Suprapubic skin (tissue), 4 donors: Measurements from ENCODE around the gene PPP6R3. TPM values are rescaled to one million over a fixed set of nuclear protein-coding genes. Genes with fewer than 3 reads are reported as not detected.

Experiments used
- DNase-seq, 2 donors: peaks; one replicate each; pipeline ENCODE4 v3.0.0-alpha.2; 2019; ENCODE audit warnings: low spot score in 2 of 2
- H3K27ac ChIP-seq: fragments of 200-600 bp; sonication (generic); one replicate; pipeline ENCODE4 v1.5.1; 2019
- H3K27me3 ChIP-seq: fragments of 200-600 bp; sonication (generic); one replicate; pipeline ENCODE4 v1.5.1; 2019
- H3K36me3 ChIP-seq: fragments of 200-600 bp; sonication (generic); one replicate; pipeline ENCODE4 v1.5.1; 2019
- H3K4me1 ChIP-seq: fragments of 200-600 bp; sonication (generic); one replicate; pipeline ENCODE4 v1.5.1; 2019
- H3K4me3 ChIP-seq: fragments of 200-600 bp; sonication (generic); one replicate; pipeline ENCODE4 v1.5.1; 2019; ENCODE audit warnings: mild to moderate bottlenecking
- H3K9me3 ChIP-seq: fragments of 200-600 bp; sonication (generic); one replicate; pipeline ENCODE4 v1.5.1; 2019
- EP300 ChIP-seq: sonication (generic); formaldehyde crosslinking; IDR thresholded peaks from one replicate; pipeline ENCODE4 v1.6.1; 2017; ENCODE audit warnings: antibody characterized with exemption
- POLR2A ChIP-seq, 2 donors: fragments of 450-650 bp; IDR thresholded peaks; one replicate each; pipeline ENCODE4 v1.6.1; 2017; ENCODE audit warnings: antibody characterized with exemption in 2 of 2, mild to moderate bottlenecking in 2 of 2, moderate library complexity in 2 of 2
- POLR2AphosphoS5 ChIP-seq, 3 donors: sonication (generic); formaldehyde crosslinking; IDR thresholded peaks; one replicate each; pipeline ENCODE4 v1.6.1; 2017; ENCODE audit warnings: antibody characterized with exemption in 3 of 3
- WGBS: methylation state at CpG from one replicate; pipeline ENCODE4 v1.1.5; 2018; 5-methylcytosine and 5-hydroxymethylcytosine counted together
- total RNA-seq, 4 donors: library from RNA; depleted of rRNA; stranded (reverse); fragments of >200 nt; gene quantifications; one replicate each; pipeline ENCODE4 v1.1.0, GENCODE V29; 2016
- TF ChIP-seq, protein P1 (sequence below), 2 donors: fragments of 200-600 bp in 1 of 2; fragments of 450-650 bp in 1 of 2; sonication (generic) in 1 of 2; IDR thresholded peaks; one replicate each; pipeline ENCODE4 v1.5.1; 2016 to 2019; ENCODE audit warnings: antibody characterized with exemption in 2 of 2, mild to moderate bottlenecking in 1 of 2, moderate library complexity in 1 of 2

PPP6R3 gene
- total RNA-seq, 4 donors from 2014 or later = 81.8 to 197 (median 97.0) TPM

DNA sequence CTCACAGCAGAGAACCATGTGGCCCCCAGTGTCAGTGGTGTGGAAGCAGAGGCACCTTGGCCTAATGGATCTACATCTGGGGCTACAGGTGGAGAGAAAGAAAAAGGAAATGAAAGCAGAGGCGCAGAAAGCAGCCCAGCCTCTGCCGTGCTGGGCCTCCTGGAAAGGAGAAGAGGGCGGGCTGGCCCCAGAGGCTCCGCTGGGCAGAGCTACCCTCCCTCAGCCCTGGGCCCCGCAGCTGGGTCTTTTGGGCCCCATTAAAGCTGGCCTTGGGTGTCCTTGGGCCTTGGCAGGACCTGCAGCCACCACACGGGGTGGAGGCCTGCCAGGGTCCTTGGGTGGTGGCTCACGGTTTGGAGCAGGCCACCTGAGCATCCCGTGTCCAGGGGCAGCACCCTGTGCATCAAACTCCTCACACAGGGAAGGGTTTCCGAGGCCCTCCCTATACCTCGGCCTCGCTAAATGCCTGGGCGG is 192.2 kb downstream of the PPP6R3 start:
- Histone ChIP-seq H3K9me3 (peaks cover 4% of the 10 kb centered on the region), H3K36me3 (no peaks in the 10 kb centered on the region), H3K27me3 (peaks cover 33% of the 10 kb centered on the region), H3K27ac (no peak overlapping the region), H3K4me3 (no peak overlapping the region), H3K4me1 (peaks cover 2% of the 10 kb centered on the region)
- 81% methylated on average over 11 of the region's 12 CpGs for WGBS
- no peak for DNase-seq
- TF ChIP-seq POLR2A (IDR thresholded peaks at IDR 0.05) (no peak), EP300 (no peak), POLR2AphosphoS5 (IDR thresholded peaks at IDR 0.05) (no peak)
- TF ChIP-seq, protein P1, sequence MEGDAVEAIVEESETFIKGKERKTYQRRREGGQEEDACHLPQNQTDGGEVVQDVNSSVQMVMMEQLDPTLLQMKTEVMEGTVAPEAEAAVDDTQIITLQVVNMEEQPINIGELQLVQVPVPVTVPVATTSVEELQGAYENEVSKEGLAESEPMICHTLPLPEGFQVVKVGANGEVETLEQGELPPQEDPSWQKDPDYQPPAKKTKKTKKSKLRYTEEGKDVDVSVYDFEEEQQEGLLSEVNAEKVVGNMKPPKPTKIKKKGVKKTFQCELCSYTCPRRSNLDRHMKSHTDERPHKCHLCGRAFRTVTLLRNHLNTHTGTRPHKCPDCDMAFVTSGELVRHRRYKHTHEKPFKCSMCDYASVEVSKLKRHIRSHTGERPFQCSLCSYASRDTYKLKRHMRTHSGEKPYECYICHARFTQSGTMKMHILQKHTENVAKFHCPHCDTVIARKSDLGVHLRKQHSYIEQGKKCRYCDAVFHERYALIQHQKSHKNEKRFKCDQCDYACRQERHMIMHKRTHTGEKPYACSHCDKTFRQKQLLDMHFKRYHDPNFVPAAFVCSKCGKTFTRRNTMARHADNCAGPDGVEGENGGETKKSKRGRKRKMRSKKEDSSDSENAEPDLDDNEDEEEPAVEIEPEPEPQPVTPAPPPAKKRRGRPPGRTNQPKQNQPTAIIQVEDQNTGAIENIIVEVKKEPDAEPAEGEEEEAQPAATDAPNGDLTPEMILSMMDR (IDR thresholded peaks at IDR 0.05) = no peak

DNA sequence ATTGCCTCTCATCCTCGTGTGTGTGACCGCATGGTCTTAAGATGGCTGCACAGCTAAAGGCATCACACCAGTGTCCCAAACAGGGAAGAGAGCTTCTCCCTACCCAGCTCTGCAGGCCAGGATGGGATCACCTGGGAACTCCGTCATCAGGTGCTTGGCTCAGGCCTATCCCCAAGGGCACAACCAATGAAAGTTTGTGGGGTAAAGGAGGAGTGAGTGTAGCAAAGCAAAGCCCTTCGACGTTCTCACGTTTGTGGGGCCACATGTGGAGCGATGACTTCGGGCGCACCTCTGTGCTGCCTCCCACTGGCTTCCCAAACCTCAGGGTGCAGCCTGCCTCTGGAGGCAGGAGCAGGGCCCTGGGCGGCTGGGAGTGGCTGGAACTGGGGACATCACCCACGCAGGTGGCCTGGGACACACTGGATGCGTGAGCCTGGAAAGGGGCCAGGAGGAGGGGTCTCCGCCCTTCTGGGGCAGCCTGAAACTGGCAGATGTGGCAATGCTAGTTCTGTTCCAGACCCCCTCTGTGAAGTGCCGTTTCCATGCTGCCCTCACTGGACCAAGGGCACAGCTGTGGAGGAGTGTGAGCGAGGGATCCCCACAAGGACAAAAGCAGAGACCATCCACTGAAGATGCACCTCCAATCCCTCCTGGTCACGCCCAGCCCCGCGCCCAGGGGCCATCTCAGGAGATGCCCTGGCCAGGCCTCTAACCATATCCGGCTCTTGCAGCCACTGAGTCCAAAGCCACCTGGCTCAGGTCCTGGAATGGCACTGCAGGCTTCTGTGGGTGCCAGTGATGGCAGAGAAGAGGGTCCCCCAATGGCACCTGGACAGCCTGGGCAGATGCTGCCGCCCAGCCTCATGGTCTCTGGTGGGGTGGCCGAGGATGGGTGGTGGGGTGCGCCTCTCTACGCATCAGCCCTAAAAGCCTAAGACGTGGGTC is 193.2 kb downstream of the PPP6R3 start:
- Histone ChIP-seq H3K4me1 (peaks cover 2% of the 10 kb centered on the region), H3K9me3 (peaks cover 4% of the 10 kb centered on the region), H3K36me3 (no peaks in the 10 kb centered on the region), H3K27ac (no peak overlapping the region), H3K4me3 (no peak overlapping the region), H3K27me3 (peaks cover 29% of the 10 kb centered on the region)
- DNase-seq = no peak
- WGBS = 83% methylated on average over 9 of the region's 24 CpGs
- TF ChIP-seq EP300 (no peak), POLR2AphosphoS5 (IDR thresholded peaks at IDR 0.05) (no peak), POLR2A (IDR thresholded peaks at IDR 0.05) (no peak)
- TF ChIP-seq, protein P1 (IDR thresholded peaks at IDR 0.05) = no peak

- no peaks in the 10 kb centered on the region for H3K36me3 ChIP-seq
- peaks cover 11% of the 10 kb centered on the region for H3K4me1 ChIP-seq
- no peak for DNase-seq
- peaks cover 4% of the 10 kb centered on the region for H3K9me3 ChIP-seq
- H3K4me3 ChIP-seq = no peak overlapping the region
- peaks cover 27% of the 10 kb centered on the region for H3K27me3 ChIP-seq
- no peak overlapping the region for H3K27ac ChIP-seq
- no peak for TF ChIP-seq EP300
- no peak for TF ChIP-seq POLR2AphosphoS5 (IDR thresholded peaks at IDR 0.05)
- TF ChIP-seq, protein P1 (IDR thresholded peaks at IDR 0.05) = no peak
- TF ChIP-seq POLR2A (IDR thresholded peaks at IDR 0.05) = no peak
- 88% methylated on average over 8 of the region's 8 CpGs for WGBS
These were observed 194.4 kb downstream of the PPP6R3 start for GRCh38 chr11:68654978-68655377.

DNA sequence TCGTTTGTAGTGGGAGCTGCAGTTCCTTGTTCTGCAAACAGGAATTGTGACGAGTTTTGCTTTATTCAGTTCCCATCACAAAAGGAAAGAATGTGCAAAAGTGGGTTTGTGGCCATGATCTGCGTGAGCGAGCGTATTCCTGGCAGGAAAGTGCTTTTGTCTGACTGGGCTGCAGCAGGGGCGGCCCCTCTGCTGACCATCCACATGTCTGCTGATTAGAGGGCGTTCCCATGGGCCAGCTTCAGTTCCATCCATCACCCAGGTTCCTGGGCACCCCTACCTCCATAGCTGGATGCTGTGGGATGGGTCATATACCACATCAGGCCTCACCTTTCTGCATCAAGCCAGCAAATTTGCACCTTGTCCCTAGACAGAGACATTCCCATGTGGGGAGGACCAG is 194.9 kb downstream of the PPP6R3 start:
- peaks cover 4% of the 10 kb centered on the region for H3K9me3 ChIP-seq
- H3K27ac ChIP-seq = no peak overlapping the region
- no peak overlapping the region for H3K4me3 ChIP-seq
- WGBS = 79% methylated on average over 3 of the region's 7 CpGs
- H3K27me3 ChIP-seq = peaks cover 23% of the 10 kb centered on the region
- DNase-seq = peak in 1 of 2 donors; percentile 41
- H3K4me1 ChIP-seq = peaks cover 11% of the 10 kb centered on the region
- no peaks in the 10 kb centered on the region for H3K36me3 ChIP-seq
- TF ChIP-seq POLR2AphosphoS5 (IDR thresholded peaks at IDR 0.05) (no peak), POLR2A (IDR thresholded peaks at IDR 0.05) (no peak), EP300 (no peak)
- TF ChIP-seq, protein P1 (IDR thresholded peaks at IDR 0.05) = no peak

- peak in 1 of 2 donors; percentile 68 for DNase-seq
- Histone ChIP-seq H3K9me3 (peaks cover 4% of the 10 kb centered on the region), H3K27me3 (peaks cover 21% of the 10 kb centered on the region), H3K4me3 (no peak overlapping the region), H3K27ac (no peak overlapping the region), H3K36me3 (no peaks in the 10 kb centered on the region), H3K4me1 (peaks cover 11% of the 10 kb centered on the region)
- WGBS = 91% methylated on average over 8 of the region's 8 CpGs
- TF ChIP-seq POLR2AphosphoS5 (IDR thresholded peaks at IDR 0.05) (no peak), POLR2A (IDR thresholded peaks at IDR 0.05) (no peak), EP300 (no peak)
- TF ChIP-seq, protein P1 (IDR thresholded peaks at IDR 0.05) = no peak
These were observed 195.3 kb downstream of the PPP6R3 start for GRCh38 chr11:68655806-68656205.
